KBM-7 (cell line): ENCODE measurements around the gene TLR8.
"Not testable (repeated sequence)": the region's sequence is repeated elsewhere in the genome, so short reads cannot be mapped to it uniquely, and the experiment has no call there.

ENCODE experiments used
- DNase-seq: peaks from one replicate; pipeline ENCODE4 v3.0.0-alpha.2; 2015
- in situ Hi-C: fragments of 300-500 bp; cut with MboI; formaldehyde crosslinking; loops from 2 replicates; pipeline ENCODE4 v1.14.3; 2020; ENCODE audit warnings: low sequenced_read_pairs, low pct_unique_long_range_greater_than_20kb, mixed read lengths

The TLR8 gene

DNA sequence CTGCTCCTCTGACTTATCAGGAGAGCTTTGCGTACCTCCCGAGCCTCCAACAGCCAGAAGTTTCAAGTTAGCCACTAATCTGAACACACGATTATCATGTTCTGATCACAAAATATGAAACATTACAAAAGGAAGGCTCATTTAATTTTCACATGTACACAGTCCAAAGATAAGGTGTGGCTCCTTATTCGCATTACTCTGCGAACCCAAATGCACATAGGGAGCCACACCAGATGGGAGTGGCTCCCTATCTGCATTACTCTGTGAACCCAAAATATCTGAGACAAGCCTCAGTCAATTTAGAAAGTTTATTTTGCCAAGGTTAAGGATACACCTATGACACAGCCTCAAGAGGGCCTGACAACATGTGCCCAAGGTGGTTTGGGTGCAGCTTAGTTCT is 28.4 kb downstream of the TLR8 start:
- in situ Hi-C loops, result no loop called here
- DNase-seq, result no peak

DNA sequence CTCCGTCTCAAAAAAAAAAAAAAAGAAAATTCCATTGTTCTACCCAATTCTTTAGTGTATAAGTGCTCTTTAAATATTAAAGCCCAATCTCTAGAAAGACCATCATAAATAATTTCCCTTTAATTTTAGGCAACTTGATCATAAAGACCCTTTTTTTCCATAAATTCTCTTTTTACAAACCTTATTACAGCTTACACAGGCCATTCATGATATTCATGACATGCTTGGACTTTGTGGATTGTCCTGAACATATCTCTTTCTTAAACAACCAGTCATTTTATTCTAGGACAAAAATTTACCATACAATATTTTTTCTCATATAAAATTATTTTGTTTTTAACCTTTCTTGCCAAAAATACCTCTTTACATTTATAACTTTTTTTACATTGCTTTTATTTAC is 30.5 kb downstream of the TLR8 start:
- no peak for DNase-seq
- in situ Hi-C loops, result no loop called here

DNA sequence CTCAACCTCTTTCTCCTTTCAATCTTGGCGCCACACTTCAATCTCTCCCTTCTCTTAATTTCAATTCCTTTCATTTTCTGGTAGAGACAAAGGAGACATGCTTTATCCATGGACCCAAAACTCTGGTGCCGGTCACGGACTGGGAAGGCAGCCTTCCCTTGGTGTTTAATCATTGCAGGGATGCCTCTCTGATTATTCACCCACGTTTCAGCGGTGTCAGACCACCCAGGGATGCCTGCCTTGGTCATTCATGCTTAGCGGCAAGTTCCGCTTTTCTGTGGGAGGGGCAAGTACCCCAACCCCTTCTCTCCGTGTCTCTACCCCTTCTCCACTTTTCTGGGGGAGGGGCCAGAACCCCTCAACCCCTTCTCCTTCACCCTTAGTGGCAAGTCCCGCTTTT is 34.1 kb downstream of the TLR8 start:
- in situ Hi-C loops, DNase-seq: not testable (repeated sequence)

DNA sequence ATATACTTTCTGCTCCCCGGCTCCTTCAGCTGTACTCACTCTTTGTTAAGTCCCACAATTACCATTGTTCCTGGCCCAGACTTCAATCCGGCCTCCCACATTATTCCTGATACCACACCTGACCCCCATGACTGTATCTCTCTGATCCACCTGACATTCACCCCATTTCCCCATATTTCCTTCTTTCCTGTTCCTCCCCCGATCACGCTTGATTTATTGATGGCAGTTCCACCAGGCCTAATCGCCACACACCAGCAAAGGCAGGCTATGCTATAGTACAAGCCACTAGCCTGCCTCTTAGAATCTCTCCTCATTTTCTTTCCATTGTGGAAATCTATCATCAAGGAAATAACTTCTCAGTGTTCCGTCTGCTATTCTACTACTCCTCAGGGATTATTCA is 37.2 kb downstream of the TLR8 start:
- in situ Hi-C loops, DNase-seq: not testable (repeated sequence)

DNA sequence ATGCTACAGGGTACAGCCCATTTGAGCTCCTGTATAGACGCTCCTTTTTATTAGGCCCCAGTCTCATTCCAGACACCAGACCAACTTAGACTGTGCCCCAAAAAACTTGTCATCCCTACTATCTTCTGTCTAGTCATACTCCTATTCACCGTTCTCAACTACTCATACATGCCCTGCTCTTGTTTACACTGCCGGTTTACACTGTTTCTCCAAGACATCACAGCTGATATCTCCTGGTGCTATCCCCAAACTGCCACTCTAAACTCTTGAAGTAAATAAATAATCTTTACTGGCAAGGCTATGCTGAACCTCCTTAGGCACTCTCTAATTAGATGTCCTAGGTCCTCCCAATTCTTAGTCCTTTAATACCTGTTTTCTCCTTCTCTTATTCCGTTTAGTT is 38.0 kb downstream of the TLR8 start:
- DNase-seq, in situ Hi-C loops: not testable (repeated sequence)

DNA sequence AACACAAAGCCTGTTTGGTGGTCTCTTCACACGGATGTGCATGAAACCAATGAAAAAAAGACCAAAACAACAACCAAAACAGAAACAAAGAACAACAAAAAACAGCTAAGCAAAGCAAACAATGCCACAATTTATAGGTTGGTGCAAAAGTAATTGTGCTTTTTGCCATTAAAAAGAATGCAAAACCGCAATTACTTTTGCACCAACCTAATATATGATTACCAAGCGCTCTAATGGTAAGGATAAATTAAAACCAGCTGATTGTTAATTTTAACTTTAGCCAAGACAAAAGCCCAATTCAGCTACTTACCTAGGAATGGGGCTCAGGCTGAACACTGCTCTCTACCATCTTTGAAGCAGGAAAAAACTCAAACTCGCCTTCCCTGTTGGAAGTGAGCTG is 39.1 kb downstream of the TLR8 start:
- in situ Hi-C loops, result no loop called here
- DNase-seq, result no peak

DNA sequence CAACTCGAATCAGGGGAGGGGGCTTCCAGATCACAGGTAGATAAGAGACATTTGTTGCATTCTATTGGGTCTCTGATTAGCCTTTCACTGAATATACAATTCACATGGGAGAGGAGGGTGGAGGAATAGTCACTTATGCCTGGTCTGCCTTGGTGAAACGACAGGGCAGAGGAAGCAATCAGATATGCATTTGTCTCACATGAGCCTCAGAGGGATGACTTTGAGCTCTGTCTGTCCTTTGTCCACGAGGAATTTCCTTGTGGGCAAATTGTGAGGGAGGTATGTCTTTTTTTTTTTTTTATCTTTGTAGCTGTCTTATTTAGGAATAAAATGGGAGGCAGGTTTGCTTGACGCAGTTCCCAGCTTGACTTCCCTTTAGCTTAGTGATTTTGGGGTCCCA is 40.0 kb downstream of the TLR8 start:
- no peak for DNase-seq
- in situ Hi-C loops, result no loop called here

DNA sequence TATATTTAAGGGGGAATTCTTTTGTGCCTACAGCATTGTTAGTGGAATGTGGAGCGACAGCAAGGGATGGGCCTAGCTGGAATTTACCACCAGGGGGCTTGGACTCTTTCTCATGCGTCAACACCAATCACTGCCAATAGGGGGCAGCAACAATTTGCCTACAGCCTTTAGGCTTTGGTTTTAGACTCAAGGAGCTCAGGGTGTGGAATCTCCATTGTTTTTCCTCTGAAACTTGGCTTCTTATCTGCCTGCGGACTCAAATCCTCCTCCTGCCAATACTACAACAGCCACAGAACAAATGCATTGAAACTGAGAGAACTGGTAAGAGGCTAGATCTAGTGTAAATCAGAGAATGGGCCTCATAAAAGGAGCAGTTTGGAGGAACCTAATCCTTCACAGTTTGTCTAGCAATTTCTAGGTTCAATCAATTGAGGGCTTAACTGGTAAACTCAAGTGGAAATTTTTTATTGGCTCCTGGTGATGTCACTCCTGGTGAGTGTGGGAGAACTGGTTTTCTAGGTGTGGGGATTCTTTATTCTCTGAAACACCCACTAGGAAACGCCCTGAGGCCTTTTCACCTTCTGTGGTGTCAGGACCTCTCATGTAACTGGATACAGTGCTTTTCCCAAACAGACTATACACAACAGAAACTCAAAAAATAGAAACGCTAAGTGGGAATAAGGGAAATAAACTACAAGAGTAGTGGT is 40.6 kb downstream of the TLR8 start:
- in situ Hi-C loops, result no loop called here
- peak; percentile 94 for DNase-seq

DNA sequence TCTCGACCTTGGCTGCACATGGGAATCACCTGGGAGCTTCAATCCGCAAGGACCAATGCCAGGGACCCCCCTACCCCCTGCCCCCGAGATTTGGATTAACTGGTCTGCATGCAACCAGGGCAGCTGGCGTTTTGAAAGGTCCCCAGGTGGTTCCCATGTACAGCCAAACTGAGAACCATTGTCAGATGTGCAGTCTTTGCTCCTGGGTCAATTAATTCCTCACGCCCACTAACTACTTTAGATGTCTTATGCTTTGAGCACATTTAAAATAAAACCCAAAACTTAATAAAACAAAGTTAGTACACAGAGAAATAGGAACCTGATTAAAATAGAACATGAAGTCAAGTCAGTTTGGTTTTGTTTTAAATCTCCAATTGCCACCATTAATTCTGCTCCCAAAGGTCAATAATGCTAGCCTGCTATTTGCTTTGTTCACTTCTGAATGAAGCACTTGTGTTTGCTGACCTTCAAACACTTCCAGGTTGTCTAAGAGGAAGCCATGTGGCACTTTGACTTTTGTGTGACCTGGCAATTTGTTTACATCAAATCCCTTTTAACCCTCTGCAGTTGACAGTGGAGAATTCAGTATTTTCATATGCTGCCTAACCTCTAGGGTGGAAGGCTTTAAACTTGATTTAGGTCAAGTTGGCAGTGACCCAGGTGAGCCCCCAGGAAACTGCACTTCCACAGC is 41.3 kb downstream of the TLR8 start:
- in situ Hi-C loops, result no loop called here
- no peak for DNase-seq

DNA sequence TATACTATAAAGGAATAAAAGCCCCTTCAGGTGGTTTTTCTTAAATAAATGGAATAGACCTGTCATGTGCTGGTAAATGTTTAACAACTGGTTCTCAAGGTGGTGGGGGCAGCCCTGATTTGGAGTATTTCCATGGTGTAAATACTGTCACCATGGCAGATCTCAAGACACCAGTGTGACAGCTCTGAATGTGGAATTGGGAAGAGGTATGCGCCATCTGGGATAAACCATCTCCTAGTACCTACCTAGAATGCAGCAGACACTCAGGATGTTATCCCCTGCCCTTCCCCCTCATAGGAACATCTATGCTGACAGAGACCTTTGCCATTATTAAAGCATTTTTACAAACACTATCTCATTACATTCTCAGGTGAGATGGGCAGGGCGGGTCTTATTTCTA is 42.1 kb downstream of the TLR8 start:
- in situ Hi-C loops, result no loop called here

DNA sequence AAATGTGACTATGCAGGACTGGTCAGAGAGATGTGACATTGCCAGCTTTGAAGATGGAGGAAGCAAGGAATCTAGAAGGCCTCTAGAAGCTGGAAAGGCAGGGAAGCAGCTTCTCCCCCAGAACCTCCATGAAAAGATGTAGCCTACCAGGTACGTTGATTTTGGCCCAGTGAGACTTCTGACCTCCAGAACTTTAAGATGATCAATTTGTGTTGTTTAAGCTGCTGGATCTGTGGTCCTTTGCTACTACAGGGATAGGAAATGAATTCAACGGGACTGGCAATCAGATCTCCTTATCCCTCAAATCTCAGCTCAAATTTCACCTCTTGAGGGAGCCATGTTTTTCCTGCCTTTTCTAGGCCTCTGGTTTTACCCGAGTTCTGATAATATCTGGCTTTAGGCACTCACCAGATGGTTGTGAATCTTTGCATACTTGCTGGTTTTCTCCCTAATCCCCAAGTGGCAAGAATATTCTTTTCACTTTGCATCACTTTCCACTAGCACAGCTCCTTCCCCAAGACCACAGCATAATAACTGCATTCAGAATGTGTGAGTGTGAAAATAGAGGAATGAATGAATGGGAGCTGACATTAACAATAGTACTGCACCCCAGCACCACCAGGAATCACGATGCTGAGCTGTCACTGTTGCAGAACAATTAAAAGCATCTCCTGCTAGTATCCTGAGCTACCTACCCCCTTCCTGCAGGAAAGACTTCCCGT is 42.9 kb downstream of the TLR8 start:
- no peak for DNase-seq
- in situ Hi-C loops, result no loop called here

More for the DNA sequence above, 42.1 kb downstream of the TLR8 start:
- no peak for DNase-seq

DNA sequence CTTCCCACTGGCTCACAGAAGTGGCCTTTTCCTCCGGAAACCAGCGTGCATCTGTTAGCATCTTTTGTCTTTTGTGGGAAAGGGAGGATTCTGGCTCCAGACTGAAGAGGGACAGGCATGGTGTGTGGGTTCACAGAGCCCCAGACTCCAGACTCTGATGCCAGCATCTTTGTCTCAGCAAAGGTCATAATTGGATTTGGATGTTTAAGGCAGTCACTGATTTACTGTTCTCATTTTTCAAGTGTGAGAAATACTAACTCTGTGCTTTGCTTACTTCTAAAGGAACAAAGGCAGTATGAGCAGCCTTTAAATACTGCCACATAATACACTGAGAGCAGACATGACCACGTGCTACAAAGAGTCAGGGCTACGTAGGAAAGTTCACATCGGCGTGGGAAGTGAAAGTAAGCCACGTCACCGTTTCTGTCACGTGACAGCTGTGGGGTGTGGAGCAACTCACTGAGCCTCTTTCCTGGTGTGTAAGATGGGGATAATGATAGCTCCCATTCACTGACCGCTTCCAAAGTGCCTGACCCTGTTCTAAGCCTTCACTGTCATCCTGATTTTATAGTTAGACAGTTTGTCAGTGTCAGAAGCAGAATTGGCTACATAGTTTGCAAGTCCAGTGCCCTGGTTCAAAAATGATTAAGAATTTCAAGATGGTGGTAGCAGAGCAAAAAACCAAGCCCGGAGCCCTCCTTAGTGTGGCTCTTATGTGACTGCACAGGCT is 43.7 kb downstream of the TLR8 start:
- DNase-seq, result peak; percentile 77
- in situ Hi-C loops, result loop anchor here (25.0 kb wide), 1 partner anchor 537 kb away; no protein-coding TSS in a partner anchor

DNA sequence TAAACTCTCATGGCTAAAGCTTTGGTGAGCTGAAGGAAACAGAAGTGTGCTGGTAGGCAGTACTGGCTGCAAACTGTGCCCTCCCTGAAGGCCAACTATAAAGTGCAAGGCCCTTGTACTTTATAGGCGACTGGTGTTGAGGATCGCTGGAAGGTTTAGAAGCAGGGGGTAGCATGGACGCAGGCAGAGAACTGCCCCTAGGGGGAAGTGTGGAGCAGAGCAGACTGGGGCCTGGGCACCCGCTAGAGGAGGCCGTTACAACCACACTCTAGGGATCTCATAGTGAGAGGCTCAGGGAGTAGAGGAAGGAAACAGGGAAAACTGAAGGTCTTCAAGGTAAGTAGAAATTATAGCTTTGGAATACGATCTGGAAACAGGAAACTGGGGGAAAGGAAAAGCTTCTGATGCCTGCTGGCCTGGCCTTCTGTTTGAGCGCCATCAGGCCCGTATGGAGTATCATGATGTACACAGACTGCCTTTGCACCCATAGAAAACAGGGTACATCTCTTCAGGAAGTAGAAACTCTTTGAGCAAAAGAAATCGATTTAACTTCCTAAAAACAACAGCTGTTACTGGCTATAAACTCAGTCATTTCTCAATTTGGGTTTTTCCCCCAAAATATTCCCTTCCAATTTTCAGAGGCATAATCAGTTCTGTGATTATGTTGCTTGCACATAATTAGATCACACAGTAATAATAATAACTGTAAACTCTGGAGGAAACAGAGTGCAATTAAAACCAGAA is 44.6 kb downstream of the TLR8 start:
- in situ Hi-C loops, result loop anchor here (25.0 kb wide), 1 partner anchor 536 kb away; no protein-coding TSS in a partner anchor
- DNase-seq, result peak; percentile 94

DNA sequence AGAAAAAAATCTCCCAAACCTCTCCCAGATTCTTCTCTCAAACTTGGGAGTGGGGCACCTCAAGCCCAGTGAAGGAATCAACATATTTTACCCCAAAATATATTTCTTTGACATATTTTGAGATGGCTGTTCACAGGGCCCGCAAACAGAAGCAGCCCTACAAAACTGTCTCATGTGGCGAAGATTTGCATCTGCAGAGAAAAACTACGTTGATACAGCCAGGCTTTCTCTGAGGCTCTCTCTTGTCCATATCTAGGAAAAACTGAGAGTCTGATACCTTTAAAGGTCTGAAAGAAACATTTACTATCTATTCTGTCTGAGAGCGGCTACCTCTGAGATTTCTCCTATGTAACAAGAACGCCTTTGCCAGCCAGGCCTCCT is 45.2 kb downstream of the TLR8 start:
- no peak for DNase-seq
- in situ Hi-C loops, result loop anchor here (25.0 kb wide), 1 partner anchor 536 kb away; no protein-coding TSS in a partner anchor

DNA sequence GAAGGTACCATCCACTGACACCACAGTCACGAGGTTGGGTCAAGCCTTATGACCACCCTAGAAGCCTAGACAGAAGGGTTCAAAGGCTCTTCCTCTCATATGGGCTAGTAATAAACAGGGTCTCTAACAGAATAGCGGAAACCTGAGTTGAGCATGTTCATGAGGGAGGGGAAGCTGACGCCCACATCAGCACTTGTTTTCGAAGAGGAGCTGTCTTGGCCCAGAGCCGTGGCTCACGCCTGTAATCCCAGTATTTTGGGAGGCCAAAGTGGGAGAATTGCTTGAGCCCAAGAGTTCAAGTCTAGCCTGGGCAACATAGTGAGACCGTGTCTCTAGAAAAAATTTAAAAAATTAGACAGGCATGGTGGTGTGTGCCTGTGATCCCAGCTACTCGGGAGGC is 47.0 kb downstream of the TLR8 start:
- in situ Hi-C loops, result loop anchor here (25.0 kb wide), 1 partner anchor 534 kb away; no protein-coding TSS in a partner anchor
- no peak for DNase-seq

DNA sequence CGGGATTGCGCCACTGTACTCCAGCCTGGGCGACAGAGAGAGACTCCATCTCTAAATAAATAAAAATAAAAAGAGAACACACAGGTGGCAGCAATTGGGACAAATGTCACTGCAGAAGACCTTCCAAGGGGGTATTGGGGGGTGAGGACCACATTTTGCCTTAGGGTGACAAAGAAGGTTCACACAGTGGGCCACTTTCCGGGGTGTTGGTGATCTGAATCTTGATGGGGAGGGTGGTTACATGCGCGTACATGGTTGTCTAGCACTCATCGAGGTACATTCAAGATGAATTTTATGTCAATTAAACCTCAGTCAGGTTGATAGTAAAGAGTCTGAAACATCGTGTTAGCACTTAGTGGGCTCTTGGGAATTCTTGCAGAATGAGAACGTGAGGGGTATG is 48.0 kb downstream of the TLR8 start:
- DNase-seq, result no peak
- in situ Hi-C loops, result loop anchor here (25.0 kb wide), 1 partner anchor 533 kb away; no protein-coding TSS in a partner anchor

DNA sequence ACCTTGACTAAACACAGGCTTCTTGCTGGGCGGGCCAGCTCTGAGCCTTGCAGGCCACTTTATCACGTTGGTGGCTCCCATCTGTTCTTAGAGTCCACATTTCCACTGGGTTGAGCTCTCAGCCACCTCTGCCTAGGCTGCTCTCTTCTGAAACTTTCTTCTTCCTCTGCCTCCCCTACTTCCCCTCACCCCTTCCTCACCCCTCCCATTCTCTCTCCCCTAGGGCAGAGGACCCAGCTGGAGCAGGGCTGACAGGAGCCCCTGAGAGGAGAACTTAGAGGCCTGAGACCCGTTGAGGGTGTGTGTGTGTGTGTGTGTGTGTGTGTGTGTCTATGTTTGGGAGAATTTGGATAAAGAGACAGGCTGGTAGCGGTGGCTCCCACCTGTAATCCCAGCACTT is 48.6 kb downstream of the TLR8 start:
- DNase-seq, result no peak
- in situ Hi-C loops, result loop anchor here (25.0 kb wide), 1 partner anchor 532 kb away; no protein-coding TSS in a partner anchor

DNA sequence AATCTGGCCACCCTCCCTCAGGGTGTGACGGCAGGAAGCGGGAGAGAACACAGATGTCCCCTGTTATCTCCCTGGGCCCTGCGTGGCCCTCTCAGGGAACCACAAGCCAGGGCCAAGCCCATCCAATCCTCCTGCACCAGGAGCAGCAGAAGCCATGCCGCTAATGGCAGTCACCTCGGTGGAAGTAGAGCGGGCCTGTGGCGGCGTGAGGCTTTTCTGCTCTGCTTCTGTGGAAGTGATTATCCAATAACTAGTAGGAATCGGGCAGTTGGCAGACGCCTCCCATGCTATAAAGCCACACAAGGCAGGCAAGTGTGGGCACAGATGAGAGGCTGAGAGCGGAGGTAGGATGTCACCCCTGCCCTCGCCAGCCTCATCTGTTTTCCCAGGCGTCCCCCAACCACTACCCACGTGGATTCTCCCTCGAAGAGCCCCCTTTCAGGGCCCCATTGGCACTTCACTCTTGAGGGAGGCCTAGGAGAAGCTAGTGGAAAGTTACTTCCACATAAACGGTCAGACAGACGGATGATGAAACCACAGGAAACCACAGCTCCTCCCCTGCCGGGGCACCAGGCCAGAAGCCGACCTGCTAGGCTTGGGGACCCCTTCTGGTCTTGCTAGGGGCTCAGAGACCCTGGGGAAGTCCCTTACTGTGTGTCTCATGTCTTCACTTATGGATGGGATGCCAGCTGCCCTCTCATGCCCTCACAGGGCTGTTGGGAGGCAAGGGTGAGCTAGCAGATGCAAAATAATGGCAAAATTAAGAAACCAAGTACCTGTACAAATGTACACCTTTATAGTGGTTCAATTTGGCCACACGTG is 49.7 kb downstream of the TLR8 start:
- peak; percentile 99 for DNase-seq
- in situ Hi-C loops, result loop anchor here (25.0 kb wide), 1 partner anchor 531 kb away; no protein-coding TSS in a partner anchor
